Measurements from ENCODE around the gene MAS1. TPM values are rescaled to one million over a fixed set of nuclear protein-coding genes. Genes with fewer than 3 reads are reported as not detected.

Gene MAS1
- total and polyA plus RNA-seq, 10 of the 15 experiments (the other 5 are each of a cell fraction or from before 2014, with no cell fraction given), result under 0.01 to 0.08 TPM; not detected in 8

DNA sequence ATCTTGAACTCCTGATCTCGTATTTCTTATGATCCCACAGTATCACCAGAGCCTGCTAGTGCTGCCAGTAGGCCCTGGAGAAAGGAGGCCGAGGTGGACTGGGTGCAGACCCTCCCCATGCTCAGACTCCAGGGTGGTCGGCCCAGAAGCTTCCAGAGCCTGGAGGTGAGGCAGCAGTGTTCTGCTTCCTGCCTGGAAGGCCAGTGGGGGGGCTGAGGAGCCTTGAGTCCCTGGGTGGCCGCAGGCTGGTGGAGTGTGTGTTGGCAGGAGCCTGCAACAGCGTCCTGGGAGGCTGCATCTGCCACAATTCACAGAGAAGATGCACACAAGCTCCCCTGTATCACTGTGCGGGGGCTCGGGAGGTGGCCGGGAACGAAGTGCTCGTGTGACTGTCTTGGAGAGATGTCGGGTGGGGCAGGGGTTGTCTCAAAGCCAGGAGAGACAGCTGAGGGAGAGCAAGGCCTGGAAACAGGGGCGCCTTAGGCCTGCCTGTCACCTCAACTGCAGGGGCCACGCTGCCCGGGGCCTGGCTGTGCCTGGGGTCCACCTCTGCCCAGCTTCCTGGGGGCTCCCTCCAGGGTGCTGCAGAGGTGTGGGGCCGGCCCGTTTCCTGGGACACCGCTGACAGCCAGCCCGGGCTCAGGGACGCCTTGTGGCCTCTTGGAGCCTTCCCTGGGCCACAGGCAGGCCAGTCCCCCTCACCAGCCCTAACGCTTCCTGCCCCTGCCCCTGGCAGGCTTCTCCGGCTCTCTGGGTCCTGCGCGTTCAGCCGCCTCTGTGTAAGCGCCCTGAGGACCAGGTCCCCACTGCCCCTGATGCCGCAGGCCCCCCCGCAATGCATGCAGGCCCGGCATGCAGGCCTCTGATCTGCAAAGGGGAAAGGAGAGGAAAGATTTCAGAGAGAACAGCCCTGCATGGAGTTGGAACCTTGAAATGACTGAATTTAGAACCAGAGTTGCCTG is 24.2 kb upstream of the MAS1 start (continued):
- TF ChIP-seq EED (IDR thresholded peaks at IDR 0.05; ENCODE audit: low read depth) (no peak), SUZ12 (IDR thresholded peaks at IDR 0.05; ENCODE audit: unreplicated experiment) (no peak)

DNA sequence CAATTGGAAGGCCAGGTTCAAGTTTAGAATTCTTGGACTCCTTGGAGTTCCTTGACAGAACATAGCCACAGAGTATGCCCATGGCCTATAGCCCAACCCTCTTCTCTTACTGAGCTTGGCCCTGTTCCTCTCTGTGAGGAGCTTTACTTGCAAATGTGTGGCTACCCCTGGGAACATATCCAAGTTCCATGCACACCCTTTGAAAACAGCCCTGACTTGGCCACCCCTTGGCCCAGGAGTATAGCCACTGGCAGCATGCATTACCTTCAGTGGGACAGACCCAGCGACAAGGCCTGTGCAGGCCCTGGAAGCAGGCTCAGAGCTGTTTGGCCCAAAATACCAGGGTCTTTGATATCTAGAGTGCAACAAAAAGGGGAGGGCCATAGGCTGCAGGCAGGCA is 19.5 kb upstream of the MAS1 start:
- Histone ChIP-seq H3K27me3 (replicated peaks in 1 of 2; ENCODE audit: control insufficient read depth in 2 of 2, insufficient read depth in 2 of 2, low read length in 1 of 2) (no peaks in the 10 kb centered on the region), H3K4me1 (ENCODE audit: control insufficient read depth, insufficient read depth, low read length) (no peaks in the 10 kb centered on the region), H3K9ac (ENCODE audit: control insufficient read depth, insufficient read depth, low read length) (no peak overlapping the region), H3K36me3 (ENCODE audit: control insufficient read depth in 2 of 2, insufficient read depth in 2 of 2, low read length in 1 of 2) (no peaks in the 10 kb centered on the region), H2AFZ (ENCODE audit: control insufficient read depth, low read depth, low read length) (no peak overlapping the region), H3K4me2 (ENCODE audit: control insufficient read depth, insufficient read depth) (no peak overlapping the region), H3K9me3 (replicated peaks; ENCODE audit: control insufficient read depth, insufficient read depth, low read length) (no peaks in the 10 kb centered on the region; the same call in 2 of the 3 replicates), H3K79me2 (ENCODE audit: control insufficient read depth, insufficient read depth, low read length) (no peaks in the 10 kb centered on the region), H3K4me3 (no peak overlapping the region), H4K20me1 (ENCODE audit: control insufficient read depth, insufficient read depth) (no peaks in the 10 kb centered on the region; the same call in 1 of the 2 replicates), H3K27ac (ENCODE audit: control insufficient read depth, insufficient read depth) (no peak overlapping the region)
- TF ChIP-seq ATF7 (IDR thresholded peaks at IDR 0.05; ENCODE audit: low read depth) (no peak), BHLHE40 (IDR thresholded peaks at IDR 0.05; ENCODE audit: borderline replicate concordance in 1 of 2, low read depth in 2 of 2, low read length in 1 of 2) (no peak), RBBP5 (conservative IDR thresholded peaks at IDR 0.05) (no peak)
- POLR2A ChIA-PET, result interaction anchor here (2.1 kb wide), 1 partner anchor 59 kb away, joined by 8 read pairs; no protein-coding TSS in a partner anchor
- DNase-seq (ENCODE audit: low read depth, low spot score) (no peak), FAIRE-seq (no peak), ATAC-seq (no peak)
- RAD21 ChIA-PET (ENCODE audit: unreplicated experiment), result interaction anchor here (0.9 to 1.1 kb wide), 2 partner anchors 60 to 71 kb away, joined by 3 read pairs; no protein-coding TSS in a partner anchor
- in situ Hi-C loops (cut with MboI), result no loop called here
- SMC1A ChIA-PET (ENCODE audit: uncharacterized antibody, unreplicated experiment), result interaction anchor here (0.6 to 1.9 kb wide), 5 partner anchors 8 to 804 kb away, joined by 3 to 9 read pairs (median 3); no protein-coding TSS in a partner anchor
- BruUV-seq (replicated peaks), result no TSS peak
- CTCF ChIA-PET, result interaction anchor here (1.2 to 2.6 kb wide), 3 partner anchors 8 to 71 kb away, joined by 3 to 12 read pairs (median 3); no protein-coding TSS in a partner anchor
- 91% methylated on average over 1 of the region's 1 CpG for WGBS (ENCODE audit: insufficient coverage, insufficient replicate concordance, low lambda C conversion rate, missing lambda C conversion rate)
- intact Hi-C loops (cut with micrococcal nuclease; ENCODE audit: unreplicated experiment), result no loop called here

Measured in GM12878 (cell line).